A673 (cell line): ENCODE results near the gene TSPAN3.

Source experiments
- CTCF ChIP-seq: fragments of 300-800, 200-600 bp; sonication (generic); conservative IDR thresholded peaks from 2 replicates; pipeline ENCODE4 v1.5.1; 2017; ENCODE audit warnings: low read depth, mild to moderate bottlenecking, antibody characterized with exemption, low read length, moderate library complexity, mixed read lengths
- EZH2 ChIP-seq: fragments of 200-600 bp; sonication (generic); IDR thresholded peaks from 2 replicates; pipeline ENCODE4 v1.6.1; 2017; ENCODE audit warnings: borderline replicate concordance, low read depth, mild to moderate bottlenecking, mixed read lengths, antibody characterized with exemption, low read length; ENCODE audit not compliant: poor library complexity, severe bottlenecking

GRCh38 chr15:77012868-77013267 lies 58.0 kb downstream of the TSPAN3 start:
- TF ChIP-seq CTCF, result no peak
- no peak for TF ChIP-seq EZH2
